GM12865 (cell line): ENCODE data around the gene FILIP1L.

Experiments used
- DNase-seq: peaks from one replicate; pipeline ENCODE4 v3.0.0; 2010; ENCODE audit warnings: low read depth
- H3K4me3 ChIP-seq: 2 replicates; pipeline ENCODE4 v1.5.1; 2011; ENCODE audit warnings: mild to moderate bottlenecking, low read depth, low read length, control low read depth
- CTCF ChIP-seq: IDR thresholded peaks from 2 replicates; pipeline ENCODE4 v1.5.1; 2011; ENCODE audit warnings: low read length, control low read depth, low read depth, inconsistent platforms; ENCODE audit not compliant: insufficient read depth; ENCODE audit errors: missing control alignments

The FILIP1L gene

DNA sequence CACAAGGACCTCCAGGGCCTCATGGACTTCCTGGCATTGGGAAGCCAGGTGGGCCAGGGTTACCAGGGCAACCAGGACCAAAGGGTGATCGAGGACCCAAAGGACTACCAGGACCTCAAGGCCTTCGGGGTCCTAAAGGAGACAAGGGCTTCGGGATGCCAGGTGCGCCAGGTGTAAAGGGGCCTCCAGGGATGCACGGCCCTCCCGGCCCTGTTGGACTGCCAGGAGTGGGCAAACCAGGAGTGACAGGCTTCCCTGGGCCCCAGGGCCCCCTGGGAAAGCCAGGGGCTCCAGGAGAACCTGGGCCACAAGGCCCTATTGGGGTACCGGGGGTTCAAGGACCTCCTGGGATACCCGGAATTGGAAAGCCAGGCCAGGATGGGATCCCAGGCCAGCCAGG, 319.8 kb downstream of the FILIP1L start:
- H3K4me3 ChIP-seq, result no peak overlapping the region
- no peak for TF ChIP-seq CTCF
- no peak for DNase-seq

GRCh38 chr3:99789011-99789721, 325.1 kb downstream of the FILIP1L start:
- no peak overlapping the region for H3K4me3 ChIP-seq
- peak; percentile 53 for DNase-seq
- peak; percentile 62 for TF ChIP-seq CTCF
